ENCODE measurements around the gene KIF26B.
"Not testable (repeated sequence)": the region's sequence is repeated elsewhere in the genome, so short reads cannot be mapped to it uniquely, and the experiment has no call there.

- TF ChIP-seq CTCF, POLR2AphosphoS5, POLR2A (IDR thresholded peaks at IDR 0.05): not testable (repeated sequence)
These were observed 180.9 kb downstream of the KIF26B start for GRCh38 chr1:245335684-245336083.

Data from transverse colon (tissue), 4 donors.